Karpas-422 (cell line): ENCODE data around the gene RTN4RL2. TPM values are rescaled to one million over a fixed set of nuclear protein-coding genes. Genes with fewer than 3 reads are reported as not detected.
A peak's percentile ranks its signal among the peaks of the same experiment; 100 is the strongest.

ENCODE experiments used
- DNase-seq: peaks from one replicate; pipeline ENCODE4 v3.0.0-alpha.2; 2015
- H2AFZ ChIP-seq: fragments of 200-600 bp; sonication (generic); 2 replicates; pipeline ENCODE4 v1.6.1; 2014; ENCODE audit warnings: antibody characterized with exemption, low read length, mixed read lengths
- H3K27ac ChIP-seq: fragments of 200-600 bp; sonication (generic); 2 replicates; pipeline ENCODE4 v1.5.1; 2014; ENCODE audit warnings: mild to moderate bottlenecking, low read length, moderate library complexity
- H3K27me3 ChIP-seq: fragments of 200-600 bp; sonication (generic); 2 replicates; pipeline ENCODE4 v1.6.1; 2014; ENCODE audit warnings: low read length, mixed read lengths
- H3K36me3 ChIP-seq: fragments of 200-600 bp; sonication (generic); 2 replicates; pipeline ENCODE4 v1.6.1; 2014; ENCODE audit warnings: low read length, mixed read lengths; ENCODE audit not compliant: insufficient read depth
- H3K4me1 ChIP-seq: fragments of 200-600 bp; sonication (generic); 2 replicates; pipeline ENCODE4 v1.6.1; 2014; ENCODE audit warnings: mild to moderate bottlenecking, low read length, mixed read lengths
- H3K4me2 ChIP-seq: fragments of 200-600 bp; sonication (generic); 2 replicates; pipeline ENCODE4 v1.6.1; 2014; ENCODE audit warnings: low read length, low read depth, mild to moderate bottlenecking; ENCODE audit not compliant: poor library complexity, severe bottlenecking
- H3K4me3 ChIP-seq: fragments of 200-600 bp; sonication (generic); 2 replicates; pipeline ENCODE4 v1.5.1; 2014; ENCODE audit warnings: mild to moderate bottlenecking, antibody characterized with exemption, low read length, mixed read lengths
- H3K79me2 ChIP-seq: fragments of 200-600 bp; sonication (generic); 2 replicates; pipeline ENCODE4 v1.6.1; 2014; ENCODE audit warnings: mild to moderate bottlenecking, low read length, mixed read lengths
- H3K9ac ChIP-seq: fragments of 200-600 bp; sonication (generic); 2 replicates; pipeline ENCODE4 v1.6.0; 2014; ENCODE audit warnings: low read length
- H3K9me2 ChIP-seq: fragments of 200-600 bp; sonication (generic), shearing (Covaris generic); replicated peaks from 2 replicates; pipeline ENCODE4 v1.6.0; 2014; ENCODE audit warnings: mild to moderate bottlenecking, low read length, moderate library complexity; ENCODE audit not compliant: insufficient read depth
- H3K9me3 ChIP-seq: fragments of 300-700, 200-600 bp; sonication (generic); 2 replicates; pipeline ENCODE4 v1.6.1; 2014; ENCODE audit warnings: low read length, mixed read lengths
- H4K20me1 ChIP-seq: fragments of 200-600 bp; sonication (generic); 2 replicates; pipeline ENCODE4 v1.6.1; 2014; ENCODE audit warnings: mild to moderate bottlenecking, antibody characterized with exemption, low read length, low read depth; ENCODE audit not compliant: insufficient read depth
- total RNA-seq: library from RNA; depleted of rRNA; stranded (reverse); fragments of >200 nt; shearing (Covaris generic); gene quantifications from 2 replicates; pipeline ENCODE4 v1.2.3, GENCODE V29; 2014; ENCODE audit warnings: low replicate concordance

RTN4RL2 gene
- total RNA-seq, 1 experiment from 2014 or later, result not detected

DNA sequence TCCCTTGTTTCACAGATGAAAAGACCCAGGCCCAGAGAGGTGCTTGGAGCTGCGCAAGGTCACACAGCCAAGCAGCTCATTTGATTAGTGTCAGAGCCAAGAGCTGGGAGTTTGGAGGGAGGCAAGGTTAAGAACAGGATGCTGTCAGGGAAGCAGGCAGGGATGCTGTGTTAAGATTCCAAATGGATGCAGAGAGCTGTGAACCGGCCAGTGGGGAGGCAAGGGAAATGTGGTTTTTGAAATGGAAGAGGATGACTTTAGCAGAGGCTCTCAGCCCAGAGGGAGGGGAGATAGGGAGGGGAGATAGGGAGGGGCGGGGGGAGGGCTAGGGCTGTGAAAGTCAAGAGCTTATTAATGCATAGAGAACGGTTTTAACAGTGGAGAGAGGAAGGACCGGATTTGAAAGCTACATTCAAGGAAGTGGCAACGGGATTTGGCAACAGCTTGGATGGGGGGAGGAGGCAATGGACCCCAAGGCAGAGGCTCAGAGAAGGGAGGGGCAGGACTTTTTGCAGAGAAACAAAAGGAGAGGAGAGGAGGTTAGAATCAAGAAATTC lies 13.0 kb downstream of the RTN4RL2 start:
- Histone ChIP-seq H3K9me2 (no peaks in the 10 kb centered on the region), H2AFZ (no peak overlapping the region), H3K9ac (no peak overlapping the region), H4K20me1 (no peaks in the 10 kb centered on the region), H3K4me2 (no peak overlapping the region), H3K27ac (no peak overlapping the region), H3K4me1 (peaks cover 17% of the 10 kb centered on the region), H3K9me3 (no peaks in the 10 kb centered on the region), H3K79me2 (no peaks in the 10 kb centered on the region), H3K4me3 (no peak overlapping the region), H3K36me3 (no peaks in the 10 kb centered on the region), H3K27me3 (no peaks in the 10 kb centered on the region)
- DNase-seq, result no peak

DNA sequence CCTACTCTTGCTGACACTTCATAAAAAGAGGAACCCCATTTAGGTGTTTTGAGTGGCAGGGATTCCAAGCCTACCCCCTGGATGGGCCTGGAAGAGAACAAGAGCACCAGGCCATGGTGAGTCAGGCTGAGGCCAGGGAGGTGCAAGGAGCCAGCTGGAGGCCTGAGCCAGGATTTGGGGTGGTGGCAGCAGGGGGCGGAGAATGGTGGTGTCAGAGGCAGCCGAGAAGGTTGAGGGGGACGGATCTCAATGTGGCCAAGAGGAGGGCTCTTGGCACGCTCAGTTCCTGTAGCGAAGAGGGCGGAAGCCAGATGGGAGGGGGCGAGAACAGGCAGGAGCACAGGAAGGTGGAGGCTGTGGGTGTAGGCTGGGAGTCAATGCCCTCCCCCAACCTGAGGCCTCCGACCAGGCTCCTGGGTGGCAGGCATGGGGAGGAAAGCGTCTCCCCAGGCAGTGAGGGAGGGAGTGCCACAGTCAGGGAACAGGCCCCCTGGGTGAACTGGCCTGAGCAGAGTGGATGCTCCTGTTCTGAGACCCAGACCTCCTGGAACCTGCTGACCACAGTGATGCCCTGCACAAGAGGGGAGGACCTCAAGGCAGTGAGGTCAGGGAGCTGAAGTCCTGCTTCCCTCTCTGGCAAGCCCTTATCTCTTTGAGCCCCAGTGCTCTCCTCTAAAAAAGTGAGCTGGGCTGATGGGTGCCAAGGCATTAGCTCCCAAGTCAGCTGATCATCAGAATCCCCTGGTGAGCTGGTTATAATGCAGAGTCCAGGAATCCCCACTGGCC lies 13.9 kb downstream of the RTN4RL2 start:
- Histone ChIP-seq H3K9me2 (no peaks in the 10 kb centered on the region), H3K4me1 (peaks cover 17% of the 10 kb centered on the region), H4K20me1 (0 out of 2 replicates have a peak, but pooled peaks cover under 1% of the 10 kb centered on the region), H3K79me2 (no peaks in the 10 kb centered on the region), H3K4me3 (no peak overlapping the region), H3K36me3 (no peaks in the 10 kb centered on the region), H3K27me3 (no peaks in the 10 kb centered on the region), H3K9ac (no peak overlapping the region), H3K27ac (no peak overlapping the region), H3K9me3 (no peaks in the 10 kb centered on the region), H2AFZ (no peak overlapping the region), H3K4me2 (no peak overlapping the region)
- DNase-seq, result no peak

DNA sequence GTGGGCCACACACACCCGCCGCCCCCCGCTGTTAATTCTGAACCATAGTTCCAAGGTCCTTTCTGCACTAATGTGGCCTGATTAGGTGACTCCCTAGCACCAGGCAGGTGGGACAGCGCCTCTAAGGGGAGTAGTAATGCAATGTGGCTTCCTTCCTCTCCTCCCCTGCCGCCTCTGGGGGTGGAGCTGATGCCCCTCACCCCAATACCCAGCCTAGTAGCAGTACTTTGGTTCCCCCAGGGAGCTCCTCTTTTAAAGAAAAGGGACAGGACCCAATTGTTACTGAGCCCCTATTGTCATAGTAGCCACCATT lies 14.4 kb downstream of the RTN4RL2 start:
- Histone ChIP-seq H3K9me2 (no peaks in the 10 kb centered on the region), H3K4me3 (no peak overlapping the region), H3K9ac (no peak overlapping the region), H3K9me3 (no peaks in the 10 kb centered on the region), H3K4me1 (peaks cover 22% of the 10 kb centered on the region), H3K36me3 (no peaks in the 10 kb centered on the region), H3K27me3 (no peaks in the 10 kb centered on the region), H4K20me1 (peaks cover 5% of the 10 kb centered on the region; the same call in 1 of the 2 replicates), H2AFZ (no peak overlapping the region), H3K27ac (no peak overlapping the region), H3K79me2 (no peaks in the 10 kb centered on the region), H3K4me2 (no peak overlapping the region)
- no peak for DNase-seq

DNA sequence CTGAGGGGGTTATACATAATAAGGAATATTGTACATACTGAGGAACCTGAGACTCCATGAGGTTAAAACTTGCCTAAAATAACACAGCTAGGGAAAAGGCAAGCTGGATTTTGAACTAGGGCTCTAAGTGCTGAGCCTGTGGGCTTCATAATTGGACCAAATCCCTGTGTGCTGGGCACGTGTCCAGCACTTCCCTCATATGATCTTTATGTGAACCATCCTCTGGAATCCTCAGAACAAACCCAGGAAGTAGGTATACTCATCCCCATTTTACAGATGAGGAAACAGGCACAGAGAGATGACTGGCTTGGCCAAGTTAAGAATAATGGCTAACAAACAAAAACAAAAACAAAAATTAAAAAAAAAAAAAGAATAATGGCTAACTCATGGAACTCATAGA lies 14.9 kb downstream of the RTN4RL2 start:
- Histone ChIP-seq H3K4me3 (no peak overlapping the region), H2AFZ (no peak overlapping the region), H3K9me2 (no peaks in the 10 kb centered on the region), H3K9ac (no peak overlapping the region), H3K27me3 (no peaks in the 10 kb centered on the region), H3K36me3 (no peaks in the 10 kb centered on the region), H3K79me2 (no peaks in the 10 kb centered on the region), H4K20me1 (peaks cover 5% of the 10 kb centered on the region; the same call in 1 of the 2 replicates), H3K4me1 (peaks cover 25% of the 10 kb centered on the region), H3K27ac (no peak overlapping the region), H3K4me2 (no peak overlapping the region), H3K9me3 (no peaks in the 10 kb centered on the region)
- no peak for DNase-seq

DNA sequence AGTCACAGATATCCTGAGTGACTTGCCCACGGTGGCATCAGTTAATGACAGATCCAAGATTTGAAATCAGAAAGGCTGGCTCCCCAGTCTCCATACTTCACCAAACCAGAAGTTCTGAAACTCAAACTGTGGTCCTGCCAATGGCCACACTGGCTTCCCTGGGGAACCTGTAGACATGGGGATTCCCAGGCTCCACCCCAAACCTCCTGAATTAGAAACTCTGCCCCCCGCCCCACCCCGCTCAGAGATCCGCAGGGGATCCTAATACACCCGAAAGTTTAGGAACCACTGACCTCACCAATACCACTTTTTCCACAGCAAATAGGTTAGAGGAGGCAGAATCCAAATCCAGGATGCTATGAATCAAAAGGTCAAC lies 15.3 kb downstream of the RTN4RL2 start:
- no peaks in the 10 kb centered on the region for H3K36me3 ChIP-seq
- H3K9ac ChIP-seq, result no peak overlapping the region
- H3K27me3 ChIP-seq, result no peaks in the 10 kb centered on the region
- no peaks in the 10 kb centered on the region for H3K79me2 ChIP-seq
- peaks cover 26% of the 10 kb centered on the region for H3K4me1 ChIP-seq
- H3K9me2 ChIP-seq, result no peaks in the 10 kb centered on the region
- no peak for DNase-seq
- peak overlapping the region; percentile 68 for H3K4me2 ChIP-seq
- H4K20me1 ChIP-seq, result peaks cover 5% of the 10 kb centered on the region; the same call in 1 of the 2 replicates
- H3K27ac ChIP-seq, result no peak overlapping the region
- no peaks in the 10 kb centered on the region for H3K9me3 ChIP-seq
- H3K4me3 ChIP-seq, result no peak overlapping the region
- H2AFZ ChIP-seq, result no peak overlapping the region

DNA sequence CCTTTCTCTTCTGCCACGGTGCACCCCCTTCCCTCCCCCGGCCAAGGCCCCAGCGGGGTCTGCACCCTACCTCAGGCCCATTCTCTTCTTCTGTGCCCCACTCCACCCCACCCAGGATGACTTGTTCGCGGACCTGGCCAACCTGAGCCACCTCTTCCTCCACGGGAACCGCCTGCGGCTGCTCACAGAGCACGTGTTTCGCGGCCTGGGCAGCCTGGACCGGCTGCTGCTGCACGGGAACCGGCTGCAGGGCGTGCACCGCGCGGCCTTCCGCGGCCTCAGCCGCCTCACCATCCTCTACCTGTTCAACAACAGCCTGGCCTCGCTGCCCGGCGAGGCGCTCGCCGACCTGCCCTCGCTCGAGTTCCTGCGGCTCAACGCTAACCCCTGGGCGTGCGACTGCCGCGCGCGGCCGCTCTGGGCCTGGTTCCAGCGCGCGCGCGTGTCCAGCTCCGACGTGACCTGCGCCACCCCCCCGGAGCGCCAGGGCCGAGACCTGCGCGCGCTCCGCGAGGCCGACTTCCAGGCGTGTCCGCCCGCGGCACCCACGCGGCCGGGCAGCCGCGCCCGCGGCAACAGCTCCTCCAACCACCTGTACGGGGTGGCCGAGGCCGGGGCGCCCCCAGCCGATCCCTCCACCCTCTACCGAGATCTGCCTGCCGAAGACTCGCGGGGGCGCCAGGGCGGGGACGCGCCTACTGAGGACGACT lies 15.9 kb downstream of the RTN4RL2 start:
- Histone ChIP-seq H3K27ac (no peak overlapping the region), H3K9ac (peak overlapping the region; percentile 56), H3K4me2 (peak overlapping the region; percentile 68)

DNA sequence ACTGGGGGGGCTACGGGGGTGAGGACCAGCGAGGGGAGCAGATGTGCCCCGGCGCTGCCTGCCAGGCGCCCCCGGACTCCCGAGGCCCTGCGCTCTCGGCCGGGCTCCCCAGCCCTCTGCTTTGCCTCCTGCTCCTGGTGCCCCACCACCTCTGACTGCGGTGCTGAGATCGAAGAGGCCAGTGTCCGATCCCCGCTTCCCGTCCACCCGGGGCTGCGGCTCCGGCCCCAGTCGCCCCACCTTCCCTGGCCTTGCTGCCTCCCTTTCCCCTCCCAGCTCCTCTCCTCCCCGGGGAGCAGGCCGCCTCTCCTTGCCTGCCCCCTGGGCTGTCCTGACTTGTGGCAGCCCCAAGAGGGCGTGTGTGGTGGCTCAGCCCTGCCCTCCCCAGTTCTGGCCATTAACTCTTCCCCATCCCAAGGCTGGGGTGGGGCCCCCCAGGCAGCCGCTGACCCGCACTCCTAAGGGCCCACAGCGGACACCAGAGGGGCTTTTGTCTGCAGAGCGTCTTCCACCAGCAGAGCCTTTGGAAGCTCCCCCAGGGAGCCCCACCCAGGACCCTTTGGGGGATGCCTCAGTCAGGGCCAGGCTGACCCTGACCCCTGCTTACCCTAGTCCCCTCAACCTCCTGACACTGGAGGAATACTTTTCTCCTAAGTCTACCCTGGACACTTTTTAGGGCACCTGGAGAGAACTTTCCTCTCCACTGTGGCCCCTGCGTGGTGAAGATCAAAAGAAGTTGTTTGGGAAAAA lies 16.6 kb downstream of the RTN4RL2 start:
- Histone ChIP-seq H3K4me3 (peak overlapping the region; percentile 61), H3K9me3 (no peaks in the 10 kb centered on the region), H3K27me3 (no peaks in the 10 kb centered on the region), H4K20me1 (peaks cover 8% of the 10 kb centered on the region; the same call in 1 of the 2 replicates), H3K9ac (peak overlapping the region; percentile 56), H3K27ac (no peak overlapping the region), H3K36me3 (no peaks in the 10 kb centered on the region), H2AFZ (no peak overlapping the region), H3K4me2 (peak overlapping the region; percentile 68), H3K4me1 (peaks cover 26% of the 10 kb centered on the region), H3K9me2 (no peaks in the 10 kb centered on the region), H3K79me2 (no peaks in the 10 kb centered on the region)
- DNase-seq, result peak; percentile 72

More for the DNA sequence above, 15.9 kb downstream of the RTN4RL2 start:
- Histone ChIP-seq H4K20me1 (peaks cover 8% of the 10 kb centered on the region; the same call in 1 of the 2 replicates), H3K4me1 (peaks cover 26% of the 10 kb centered on the region), H3K36me3 (no peaks in the 10 kb centered on the region), H3K4me3 (peak overlapping the region; percentile 61), H3K9me3 (no peaks in the 10 kb centered on the region), H2AFZ (no peak overlapping the region), H3K27me3 (no peaks in the 10 kb centered on the region), H3K9me2 (no peaks in the 10 kb centered on the region), H3K79me2 (no peaks in the 10 kb centered on the region)
- no peak for DNase-seq
